Coronary artery (tissue), 2 donors: ENCODE measurements around the gene C1QTNF12.

ENCODE experiments used
- DNase-seq: peaks from one replicate; pipeline ENCODE4 v3.0.0-alpha.2; 2017; ENCODE audit warnings: low spot score
- H3K27ac ChIP-seq, 2 donors: fragments of 200-600 bp; sonication (generic); one replicate each; pipeline ENCODE4 v1.5.1; 2016 to 2019
- H3K4me3 ChIP-seq: fragments of 200-600 bp; sonication (generic); 2 replicates; pipeline ENCODE4 v1.5.1; 2016; ENCODE audit warnings: mild to moderate bottlenecking, moderate library complexity
- TF ChIP-seq, protein P1 (sequence below): fragments of 200-600 bp; sonication (generic); IDR thresholded peaks from one replicate; pipeline ENCODE4 v1.5.1; 2019; ENCODE audit warnings: antibody characterized with exemption

Gene C1QTNF12

DNA sequence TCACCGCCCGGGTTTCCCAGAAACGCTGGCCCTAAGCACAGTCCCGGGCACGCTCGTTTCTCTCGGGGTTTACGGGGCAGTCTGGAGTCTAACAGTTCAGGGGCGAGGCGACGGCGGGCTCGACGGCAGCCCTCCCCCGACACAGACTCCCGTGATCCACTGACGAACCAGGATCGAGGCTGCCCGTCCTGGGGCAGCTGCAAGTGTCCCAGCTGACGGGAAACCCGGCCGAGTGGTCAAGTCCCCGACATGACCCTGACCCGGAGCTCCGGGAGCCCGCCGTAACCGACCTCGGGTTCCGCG, 26.6 kb upstream of the C1QTNF12 start:
- DNase-seq, result no peak
- TF ChIP-seq, protein P1, sequence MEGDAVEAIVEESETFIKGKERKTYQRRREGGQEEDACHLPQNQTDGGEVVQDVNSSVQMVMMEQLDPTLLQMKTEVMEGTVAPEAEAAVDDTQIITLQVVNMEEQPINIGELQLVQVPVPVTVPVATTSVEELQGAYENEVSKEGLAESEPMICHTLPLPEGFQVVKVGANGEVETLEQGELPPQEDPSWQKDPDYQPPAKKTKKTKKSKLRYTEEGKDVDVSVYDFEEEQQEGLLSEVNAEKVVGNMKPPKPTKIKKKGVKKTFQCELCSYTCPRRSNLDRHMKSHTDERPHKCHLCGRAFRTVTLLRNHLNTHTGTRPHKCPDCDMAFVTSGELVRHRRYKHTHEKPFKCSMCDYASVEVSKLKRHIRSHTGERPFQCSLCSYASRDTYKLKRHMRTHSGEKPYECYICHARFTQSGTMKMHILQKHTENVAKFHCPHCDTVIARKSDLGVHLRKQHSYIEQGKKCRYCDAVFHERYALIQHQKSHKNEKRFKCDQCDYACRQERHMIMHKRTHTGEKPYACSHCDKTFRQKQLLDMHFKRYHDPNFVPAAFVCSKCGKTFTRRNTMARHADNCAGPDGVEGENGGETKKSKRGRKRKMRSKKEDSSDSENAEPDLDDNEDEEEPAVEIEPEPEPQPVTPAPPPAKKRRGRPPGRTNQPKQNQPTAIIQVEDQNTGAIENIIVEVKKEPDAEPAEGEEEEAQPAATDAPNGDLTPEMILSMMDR, result no peak
- peak overlapping the region; percentile 80 to 87 for H3K27ac ChIP-seq
- peak overlapping the region; percentile 87 for H3K4me3 ChIP-seq

DNA sequence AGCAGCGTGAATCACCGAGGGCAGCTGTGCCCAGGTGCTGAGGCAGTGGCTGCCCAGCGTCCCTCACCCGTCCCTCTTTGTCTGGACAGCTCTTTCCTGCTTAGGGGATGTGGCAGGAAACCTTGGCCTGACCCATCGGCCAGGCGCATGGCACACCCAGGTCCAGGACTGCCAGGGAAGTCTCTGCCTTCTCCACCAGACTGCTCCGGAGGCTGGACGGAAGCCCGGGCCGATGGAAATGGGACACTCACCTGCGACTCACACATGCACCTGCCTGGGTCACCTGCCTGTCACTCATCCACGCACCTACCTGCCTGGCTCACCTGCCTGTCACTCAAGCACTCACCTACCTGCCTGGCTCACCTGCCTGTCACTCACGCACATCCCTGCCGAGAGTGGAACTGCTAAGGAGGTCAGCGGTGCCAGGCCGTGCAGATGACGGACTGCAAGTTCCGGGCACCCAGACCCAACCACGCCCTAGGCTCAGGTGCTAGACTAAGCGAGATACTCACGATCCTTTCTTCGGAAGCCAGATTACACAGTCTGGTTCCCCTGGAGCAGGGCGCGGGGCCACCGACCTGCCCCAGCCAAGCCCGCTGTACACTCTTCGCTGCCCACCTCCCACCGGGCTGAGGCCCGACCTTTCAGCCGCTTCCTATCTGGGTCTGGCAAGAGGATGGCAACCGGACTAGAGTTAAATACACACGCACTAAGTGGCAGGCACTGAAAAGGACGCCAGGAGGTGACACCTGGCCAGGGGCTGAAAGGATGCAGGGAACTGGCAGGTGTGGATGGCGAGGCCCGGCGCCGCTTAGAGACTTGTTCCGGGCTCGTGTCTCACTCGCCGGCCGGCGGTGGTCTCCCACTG, 26.1 kb upstream of the C1QTNF12 start:
- DNase-seq, result no peak
- Histone ChIP-seq H3K27ac (peak overlapping the region; percentile 80 to 87), H3K4me3 (peak overlapping the region; percentile 87)
- TF ChIP-seq, protein P1, result no peak

DNA sequence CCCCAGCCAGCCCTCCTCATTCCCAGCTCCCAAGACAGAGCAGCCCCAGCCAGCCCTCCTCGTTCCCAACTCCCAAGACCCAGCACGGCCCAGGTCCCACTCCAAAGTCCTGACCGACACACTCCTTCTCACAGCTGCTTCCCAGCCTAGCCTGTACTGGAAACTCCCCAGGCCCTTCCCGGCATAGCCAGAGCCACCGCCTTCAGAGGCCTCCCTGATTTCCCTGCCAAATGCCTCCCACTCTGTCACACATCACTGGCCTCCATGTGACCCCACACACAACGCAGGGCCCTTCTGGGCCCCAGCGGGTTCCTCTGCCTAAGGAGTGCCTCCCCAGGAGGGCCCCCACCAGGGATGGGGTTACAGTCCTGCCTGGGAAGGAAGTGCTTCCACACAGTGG, 24.3 kb upstream of the C1QTNF12 start:
- Histone ChIP-seq H3K4me3 (peak overlapping the region; percentile 49), H3K27ac (peak overlapping the region in 1 of 2 donors; percentile 3)
- no peak for DNase-seq
- TF ChIP-seq, protein P1, result no peak

DNA sequence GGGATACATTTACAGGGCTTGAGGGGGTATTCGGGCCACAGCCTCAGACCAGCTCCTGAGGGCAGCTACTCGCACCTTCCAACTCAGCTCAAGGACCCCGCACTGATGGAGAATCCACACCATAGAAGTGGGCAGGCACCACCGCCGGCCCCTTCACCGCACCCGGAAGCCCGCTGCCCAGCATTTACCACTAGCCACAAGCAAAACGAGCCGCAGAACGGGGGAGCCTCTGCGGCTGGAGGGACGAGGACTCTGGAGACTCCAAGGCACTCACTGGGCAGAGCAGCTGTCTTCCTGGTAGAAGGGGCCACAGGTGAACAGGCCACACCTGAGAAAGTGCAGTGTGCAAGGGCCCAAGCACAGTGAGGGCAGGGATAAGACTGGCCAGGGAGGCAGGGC, 21.8 kb upstream of the C1QTNF12 start:
- TF ChIP-seq, protein P1, result no peak
- DNase-seq, result no peak
- no peak overlapping the region for H3K27ac ChIP-seq
- no peak overlapping the region for H3K4me3 ChIP-seq

DNA sequence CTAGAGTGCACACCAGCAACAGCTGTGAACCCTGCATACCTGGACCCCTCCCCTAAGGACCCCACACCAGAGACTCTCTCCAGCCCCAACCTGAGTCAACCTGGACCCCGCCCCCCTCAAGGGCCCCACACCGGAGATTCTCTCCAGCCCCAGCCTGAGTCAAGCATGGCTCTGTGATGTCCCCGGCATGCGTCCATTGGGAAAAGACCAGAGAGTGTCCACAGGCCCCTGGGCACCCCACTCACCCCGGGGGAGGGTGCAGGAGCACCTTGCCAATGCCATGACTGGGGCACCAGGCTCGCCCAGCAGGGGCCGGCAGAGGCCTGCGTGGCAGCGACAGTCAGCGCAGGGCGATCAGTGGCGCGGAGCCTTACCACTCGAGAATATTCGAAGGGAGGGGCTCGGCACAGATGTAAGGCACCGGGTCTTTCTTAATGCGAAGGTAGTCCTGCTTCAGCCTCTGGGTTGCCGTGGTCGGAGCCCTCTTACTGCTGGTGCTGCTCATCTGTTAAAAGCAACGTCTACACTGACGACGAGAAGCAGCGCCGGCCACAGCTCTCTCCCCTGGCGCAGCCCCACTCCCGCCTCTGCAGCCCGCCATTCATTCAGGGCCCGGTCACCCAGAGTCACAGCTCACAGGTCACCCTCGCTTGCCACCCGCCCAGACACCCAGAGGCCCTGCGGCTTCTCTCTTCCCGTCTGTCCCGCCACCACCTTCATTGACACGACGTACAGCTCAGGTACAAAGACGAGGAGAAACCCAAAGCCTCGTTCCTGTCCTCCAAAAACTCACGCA, 21.2 kb upstream of the C1QTNF12 start:
- H3K27ac ChIP-seq, result no peak overlapping the region
- H3K4me3 ChIP-seq, result no peak overlapping the region
- TF ChIP-seq, protein P1, result no peak
- DNase-seq, result no peak

DNA sequence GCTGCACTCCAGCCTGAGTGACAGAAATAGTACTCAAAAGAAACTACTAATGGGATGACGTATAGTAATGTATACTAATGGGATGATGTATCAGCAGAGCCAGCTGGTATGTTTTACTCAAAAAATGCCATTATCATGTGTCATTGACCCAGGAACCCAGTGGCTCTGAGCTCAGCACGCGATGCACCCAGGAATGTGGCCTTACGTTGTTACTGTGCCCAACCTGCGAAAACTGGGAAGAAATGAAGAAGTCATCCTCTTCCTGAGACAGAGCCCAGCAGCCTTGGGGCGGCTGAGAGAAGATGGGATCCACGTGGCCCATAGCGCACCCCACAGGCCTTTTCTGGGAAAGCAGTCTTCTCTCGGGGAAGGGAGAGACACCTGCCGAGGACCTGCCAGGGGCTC, 18.3 kb upstream of the C1QTNF12 start:
- TF ChIP-seq, protein P1, result no peak

DNA sequence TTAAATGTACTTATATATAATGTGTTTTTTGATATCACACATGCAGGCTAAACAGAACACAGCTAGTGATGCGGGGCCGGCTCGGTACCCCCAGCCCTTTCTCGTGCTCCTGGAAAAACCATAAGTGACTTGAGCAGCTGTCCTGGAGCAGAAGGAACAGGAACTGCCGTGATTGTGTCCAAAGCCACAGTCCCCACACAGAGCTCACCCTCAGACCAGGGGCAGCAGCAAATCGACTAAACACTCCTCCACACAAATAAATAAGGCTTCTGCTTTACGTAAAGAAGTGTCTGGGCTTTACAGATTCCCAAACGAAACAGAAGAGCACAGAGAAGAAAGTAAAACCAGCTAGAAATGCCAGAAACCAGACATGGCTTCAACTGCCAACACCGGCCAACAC, 17.5 kb upstream of the C1QTNF12 start:
- no peak for DNase-seq

More for the DNA sequence above, 18.3 kb upstream of the C1QTNF12 start:
- no peak overlapping the region for H3K4me3 ChIP-seq
- no peak overlapping the region for H3K27ac ChIP-seq
- DNase-seq, result no peak

More for the DNA sequence above, 17.5 kb upstream of the C1QTNF12 start:
- Histone ChIP-seq H3K4me3 (no peak overlapping the region), H3K27ac (no peak overlapping the region)
- TF ChIP-seq, protein P1, result no peak
